NCI-H187 (cell line): ENCODE data around the gene NET1.
A peak's percentile ranks its signal among the peaks of the same experiment; 100 is the strongest.

Experiments used
- DNase-seq, 2 experiments: peaks; one replicate each; lab custom pipeline; 2025; lab: John Stamatoyannopoulos, UW

The NET1 gene

DNA sequence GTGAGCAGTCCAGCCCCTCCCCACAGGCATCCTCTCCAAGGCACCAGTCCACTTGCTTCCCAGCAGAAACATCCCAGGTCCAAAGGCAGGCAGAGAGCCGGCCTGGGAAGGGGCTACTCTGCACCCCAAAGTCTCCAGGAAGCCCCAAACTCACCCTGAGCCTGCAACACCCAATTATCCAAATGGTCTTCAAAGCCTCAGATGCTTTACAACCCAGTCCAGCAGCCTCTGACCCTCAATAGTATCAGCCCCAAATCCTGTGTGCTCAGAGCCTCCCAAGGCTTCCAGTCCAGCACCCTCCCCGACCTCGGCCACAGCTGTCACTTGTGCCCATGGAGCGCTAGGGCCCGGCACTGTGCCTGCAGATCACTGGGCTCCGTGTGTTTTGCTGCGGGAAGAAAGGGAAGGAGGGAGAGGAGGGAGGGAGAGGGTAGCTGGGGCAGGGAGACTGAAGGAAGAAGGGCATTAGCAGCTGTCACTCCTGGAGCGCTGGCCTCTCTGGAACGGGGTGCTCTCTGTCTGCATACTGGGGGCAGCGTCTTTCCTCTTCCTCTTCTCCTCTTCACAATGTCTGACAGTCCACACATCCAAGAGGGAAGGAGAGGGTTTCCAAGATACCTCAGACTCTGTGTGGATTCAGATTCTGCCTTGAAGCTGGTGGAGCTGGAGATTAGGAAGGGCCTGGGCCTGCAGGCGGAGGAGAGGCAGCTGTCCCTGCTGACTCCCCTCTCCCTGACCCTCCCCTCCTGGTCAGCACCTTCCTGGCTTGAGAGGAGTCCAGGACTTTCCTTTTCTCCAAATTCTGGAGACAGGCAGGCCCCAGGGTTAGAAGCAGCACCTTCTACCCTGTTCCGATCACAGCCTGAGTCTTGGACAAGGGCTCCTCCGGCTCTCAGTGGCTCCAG, 73.8 kb downstream of the NET1 start:
- no peak for DNase-seq

- DNase-seq = no peak
These were observed 74.5 kb downstream of the NET1 start for GRCh38 chr10:5486853-5487235.

GRCh38 chr10:5488272-5489161, 76.2 kb downstream of the NET1 start:
- DNase-seq = peak; percentile 30 to 67

GRCh38 chr10:5490032-5490431, 77.7 kb downstream of the NET1 start:
- no peak for DNase-seq

DNA sequence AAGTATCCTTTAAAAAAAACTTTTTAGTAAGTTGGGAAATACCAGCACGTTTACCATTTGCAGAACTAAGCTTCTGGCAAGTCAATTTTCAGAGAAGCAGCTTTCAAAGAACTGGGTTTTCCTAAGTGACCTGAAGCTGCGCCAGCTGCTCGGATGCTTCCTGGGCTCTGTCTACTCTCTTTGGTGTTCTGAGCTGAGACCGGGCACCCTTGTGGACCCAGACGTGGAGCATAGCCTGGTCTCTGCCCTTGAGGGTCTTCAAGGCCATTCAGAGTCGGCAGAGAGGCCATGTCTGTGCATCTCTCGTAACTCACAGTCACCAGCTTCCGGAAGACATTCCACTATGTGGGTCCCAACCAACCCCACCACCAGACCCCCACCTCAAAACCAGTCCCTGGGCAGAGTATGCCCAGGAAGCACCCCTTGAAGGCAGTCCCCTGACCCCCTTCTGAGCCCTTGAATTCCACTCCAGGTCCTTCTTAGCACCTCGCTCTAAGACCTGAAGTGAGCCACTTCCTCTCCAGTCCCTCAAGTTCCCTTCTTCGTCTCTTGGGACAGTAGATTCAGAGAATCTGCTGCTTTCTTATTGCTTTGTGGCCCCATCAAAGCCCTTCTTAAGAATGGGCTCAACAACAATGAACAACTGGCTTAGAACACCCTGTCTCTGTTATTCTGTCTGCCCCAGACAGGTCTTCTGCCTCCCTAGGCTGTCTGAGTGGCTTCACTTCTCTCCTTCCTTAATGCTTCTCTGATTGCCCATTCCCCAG, 78.5 kb downstream of the NET1 start:
- DNase-seq = no peak

GRCh38 chr10:5491477-5491876, 79.1 kb downstream of the NET1 start:
- no peak for DNase-seq

- DNase-seq = no peak
These were observed 80.0 kb downstream of the NET1 start for GRCh38 chr10:5492322-5492855.

DNA sequence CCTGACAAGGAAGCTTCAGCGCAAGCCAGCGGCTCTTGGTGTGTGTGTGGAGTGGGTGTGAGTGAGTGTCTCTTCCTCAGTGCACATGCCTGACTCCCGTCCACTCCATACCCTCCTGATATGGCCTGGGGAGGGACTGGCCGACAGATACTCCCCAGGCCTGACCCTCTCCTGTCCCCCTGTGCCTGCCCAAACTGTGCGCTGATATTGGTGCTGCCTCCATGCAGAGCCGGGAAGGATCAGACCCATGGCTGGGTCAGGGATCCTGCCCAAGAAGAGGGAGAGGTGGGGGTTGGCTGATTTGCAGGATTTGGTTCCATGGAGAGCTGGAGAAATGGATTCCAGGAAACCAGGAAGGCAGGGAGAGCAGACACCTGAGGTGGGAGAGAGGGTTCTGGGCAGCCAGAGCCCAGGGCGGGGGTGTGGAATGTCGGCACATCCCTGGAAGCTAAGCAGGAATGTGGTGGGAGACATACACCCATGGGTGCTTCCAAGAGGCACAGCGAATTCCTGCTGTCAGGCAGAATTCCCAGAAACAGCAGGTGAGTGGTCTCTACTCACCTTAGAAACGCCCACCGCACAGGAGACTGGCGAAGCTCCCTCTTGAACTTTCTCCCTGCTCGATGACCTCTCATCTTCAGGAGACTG, 80.7 kb downstream of the NET1 start:
- DNase-seq = no peak

GRCh38 chr10:5493691-5494090, 81.3 kb downstream of the NET1 start:
- DNase-seq = no peak

DNA sequence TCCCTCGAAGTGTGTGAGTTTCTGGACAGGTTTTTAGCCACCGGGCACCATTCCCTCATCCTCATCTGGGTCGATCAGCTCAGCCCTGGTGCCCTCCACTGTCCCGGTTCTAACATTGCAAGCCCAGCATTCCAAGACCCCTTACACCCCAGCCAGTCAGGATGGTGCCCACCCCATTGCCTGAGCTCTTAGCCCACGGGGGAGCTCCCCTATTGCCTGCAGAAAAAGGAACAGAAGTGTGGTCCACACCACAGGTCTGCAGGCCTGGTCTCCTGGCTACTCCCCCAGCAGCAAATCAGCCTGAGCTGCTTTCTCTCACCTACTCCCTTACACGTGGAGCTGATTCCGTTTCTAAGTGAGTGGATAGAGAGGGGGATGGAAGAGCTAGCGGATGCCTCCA, 82.3 kb downstream of the NET1 start:
- no peak for DNase-seq

DNA sequence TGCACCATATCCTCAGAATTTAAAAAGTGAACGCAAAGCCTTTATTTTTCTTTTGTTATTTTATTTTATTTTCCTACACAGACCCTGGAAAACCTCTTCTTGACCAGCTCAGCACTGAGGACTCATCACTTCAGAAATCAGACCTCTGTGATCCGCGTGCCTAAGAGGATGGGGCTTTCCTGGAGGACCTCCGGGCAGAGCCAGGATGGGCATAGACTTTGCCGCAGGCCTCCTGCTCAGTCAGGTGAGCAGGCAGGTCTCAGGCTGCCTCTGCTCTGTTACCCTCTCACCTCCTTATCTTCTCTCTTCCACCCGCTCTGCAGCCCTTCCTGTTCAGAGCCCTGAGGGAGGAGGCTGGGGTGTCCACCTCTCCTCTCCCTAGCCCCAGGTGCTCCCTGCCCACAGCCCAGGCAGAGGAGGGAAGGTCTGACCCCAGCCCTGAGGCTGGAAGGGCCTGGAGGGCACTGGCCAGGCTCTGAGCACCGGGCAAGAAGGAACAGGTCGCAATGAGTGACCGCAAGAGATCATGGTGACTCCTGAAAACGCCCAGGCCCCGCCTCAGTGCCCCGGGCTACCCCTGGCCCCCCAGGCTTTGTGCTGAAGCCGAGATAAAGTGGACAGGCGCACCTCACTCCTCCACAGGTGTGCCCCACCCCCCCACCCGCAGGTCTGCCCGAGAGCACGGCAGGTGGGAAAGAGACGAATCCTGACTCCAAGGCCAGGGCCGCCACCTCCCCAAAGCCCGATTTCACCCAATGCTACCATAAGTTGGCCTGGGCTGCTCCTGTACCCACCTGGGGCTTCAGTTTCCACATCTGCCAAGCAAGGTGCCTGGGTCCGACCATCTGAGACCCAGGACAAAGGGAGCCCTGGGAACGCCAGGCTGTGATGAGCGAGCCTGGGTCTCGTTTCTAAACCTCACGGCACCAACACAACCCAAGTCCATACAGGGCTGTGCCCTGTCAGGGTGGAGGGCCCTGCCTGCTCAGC, 84.2 kb downstream of the NET1 start:
- DNase-seq = no peak

DNA sequence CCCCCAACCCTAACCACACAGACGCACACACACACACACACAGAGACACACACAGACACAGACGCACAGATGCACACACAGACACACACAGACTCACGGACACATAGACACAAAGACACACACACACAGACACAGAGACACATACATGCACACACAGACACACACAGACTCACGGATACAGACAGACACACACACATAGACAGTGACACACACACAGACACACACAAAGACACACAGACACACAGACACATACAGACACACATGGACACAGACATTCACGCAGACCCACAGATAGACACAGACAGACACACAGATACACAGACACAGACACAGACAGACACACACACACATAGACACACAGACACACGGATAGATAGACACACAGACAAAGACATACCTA, 84.9 kb downstream of the NET1 start:
- DNase-seq = no peak

GRCh38 chr10:5497948-5498730, 85.8 kb downstream of the NET1 start:
- DNase-seq = no peak

GRCh38 chr10:5498791-5499492, 86.6 kb downstream of the NET1 start:
- no peak for DNase-seq

DNA sequence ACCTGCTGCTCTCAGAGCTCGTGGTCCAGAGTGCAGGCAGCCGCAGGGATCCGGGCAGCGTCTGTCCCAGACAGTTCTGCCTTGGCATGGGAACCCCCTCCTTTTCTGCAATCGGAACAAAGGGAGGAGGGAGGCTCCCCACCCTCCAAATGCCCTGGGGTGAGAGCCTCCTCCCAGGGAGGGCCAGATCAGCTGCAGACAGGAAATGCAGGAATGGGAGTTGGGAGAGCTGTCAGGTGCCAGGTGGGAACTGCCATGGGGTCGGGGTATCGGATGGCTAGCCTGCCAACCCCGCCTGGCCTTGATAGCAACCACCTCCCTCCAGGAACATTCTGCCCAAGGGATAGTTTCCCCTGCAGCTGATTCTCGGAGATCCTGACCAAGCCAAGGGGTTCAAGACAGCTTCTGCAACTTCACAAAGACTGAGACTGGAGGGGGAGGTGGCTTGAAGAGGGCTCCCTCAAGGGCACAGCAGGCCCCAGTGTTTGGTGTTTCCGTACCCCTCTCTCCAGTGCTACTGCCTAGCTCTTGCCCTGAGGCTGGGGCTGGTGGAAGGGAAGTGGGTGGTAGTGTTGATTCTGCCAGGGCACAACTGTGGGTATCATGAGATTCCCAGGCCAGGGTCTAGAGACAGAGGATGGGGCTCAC, 87.3 kb downstream of the NET1 start, which contains the start of gene CALML5:
Gene CALML5, minus strand, starts transcription at position 78 of the 648 bp plus-strand sequence. CDS start 132 bp downstream, outside the sequence.
- no peak for DNase-seq

DNA sequence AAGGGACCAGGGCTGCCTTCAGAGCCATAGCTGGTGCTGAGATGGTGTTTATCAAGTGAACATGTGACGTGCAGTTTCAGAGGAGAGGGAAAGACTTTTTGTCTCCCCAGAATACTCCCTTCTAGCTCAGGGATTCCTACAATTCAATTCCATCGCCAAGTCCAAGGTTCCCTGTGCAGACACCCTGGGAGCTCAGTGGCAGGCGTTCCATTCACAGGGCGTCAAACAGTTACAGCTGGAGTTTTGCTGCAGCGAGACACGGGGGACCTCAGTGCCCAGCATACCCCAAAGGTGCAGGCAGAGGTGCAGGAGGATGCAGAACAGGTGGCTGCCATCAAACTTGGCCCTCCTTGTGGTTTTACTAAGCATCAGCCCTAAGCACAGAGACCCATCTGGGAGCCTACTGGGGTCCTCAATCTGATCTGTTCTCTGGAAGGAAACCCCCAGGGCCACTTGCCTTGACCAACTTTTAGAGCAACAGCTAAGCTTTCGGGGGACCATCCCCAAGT, 87.9 kb downstream of the NET1 start:
- DNase-seq = no peak

DNA sequence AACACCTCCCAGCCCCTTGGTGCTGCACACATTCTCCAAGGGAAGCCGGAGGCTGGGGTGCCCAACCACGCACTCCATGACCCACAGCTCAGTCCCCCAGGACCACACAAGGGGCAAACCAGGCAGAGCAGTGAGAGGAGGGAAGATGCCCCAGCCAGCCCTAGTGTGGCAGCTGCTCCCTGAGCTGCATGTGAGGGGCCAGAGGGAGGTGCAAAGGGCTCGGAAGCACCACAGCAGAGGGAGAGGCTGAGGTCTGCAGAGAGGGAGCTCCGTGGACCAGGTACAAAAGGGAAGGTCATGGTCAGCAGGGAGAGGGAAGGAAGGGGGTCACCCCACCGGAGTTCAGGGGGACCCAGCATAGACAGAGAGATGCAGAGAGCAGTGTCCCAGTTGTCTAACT, 88.6 kb downstream of the NET1 start:
- DNase-seq = no peak

DNA sequence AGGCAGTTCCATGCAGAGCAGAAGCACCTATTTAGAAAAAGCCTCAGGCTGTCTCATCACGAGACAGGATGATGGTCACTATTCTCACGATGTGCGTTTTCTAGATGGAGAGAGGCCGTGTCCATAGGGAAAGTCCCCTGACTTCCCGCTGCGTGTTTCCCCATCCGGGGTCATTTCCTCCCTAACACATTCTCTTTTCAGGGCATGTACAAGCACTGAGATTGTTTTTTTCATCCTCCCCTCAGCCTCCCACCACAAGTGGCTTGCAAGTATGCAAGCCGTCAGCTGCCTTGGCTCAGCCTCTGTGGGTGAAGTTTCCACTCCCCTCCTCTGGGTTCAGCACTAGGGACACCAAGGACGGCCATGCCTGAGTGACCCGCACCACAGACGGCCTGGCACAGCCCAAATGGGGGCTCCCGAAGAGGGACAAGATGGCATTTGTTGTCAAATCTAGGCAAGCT, 89.7 kb downstream of the NET1 start:
- DNase-seq = no peak
